Measurements from ENCODE around the gene SLC28A1. TPM values are rescaled to one million over a fixed set of nuclear protein-coding genes. Genes with fewer than 3 reads are reported as not detected.

SLC28A1 gene
- total and polyA plus RNA-seq, 2 of the 4 experiments (the other 2 are of a cell fraction) = not detected

DNA sequence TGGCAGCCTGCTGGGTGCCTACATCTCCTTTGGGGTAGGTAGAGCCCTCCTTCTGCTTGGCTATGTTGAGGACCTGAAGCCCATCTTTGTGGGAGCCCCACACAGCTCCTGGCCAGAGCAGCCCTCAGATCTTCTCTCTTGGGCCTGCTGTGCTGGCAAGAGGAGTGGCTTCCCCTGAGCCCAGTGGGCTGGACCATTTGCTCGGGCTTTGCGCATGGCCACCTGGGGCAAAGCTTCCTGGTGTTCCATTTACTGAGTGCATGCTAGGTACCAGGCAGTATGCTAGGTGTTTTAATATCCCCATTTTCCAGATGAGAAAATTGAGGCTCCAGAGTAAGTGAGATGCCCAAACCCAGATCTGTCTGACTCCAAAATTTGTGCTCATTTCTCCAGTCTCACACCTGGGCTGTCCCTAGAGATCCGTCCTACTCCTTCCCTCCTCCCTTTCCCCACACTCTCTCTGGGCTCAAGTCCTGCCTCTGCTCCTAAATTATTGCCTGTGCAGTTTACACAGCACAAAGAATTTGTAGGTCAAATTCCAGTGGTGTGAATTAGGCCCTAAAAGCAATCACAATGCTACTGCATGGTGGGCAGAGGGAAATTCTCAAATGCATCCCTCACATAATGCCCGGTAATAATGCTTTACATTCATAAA lies 39.7 kb downstream of the SLC28A1 start:
- Histone ChIP-seq H2AFZ (replicated peaks; ENCODE audit: low read length, poor library complexity) (peak overlapping the region; percentile 59), H3K4me2 (ENCODE audit: low read depth, low read length) (no peak overlapping the region), H2AK9ac (replicated peaks; ENCODE audit: low read depth, low read length, poor library complexity) (no peak overlapping the region), H3K23ac (ENCODE audit: low read depth, low read length) (no peak overlapping the region), H2AK5ac (ENCODE audit: low read depth, low read length) (no peak overlapping the region; the same call in 1 of the 2 replicates), H3K36me3 (ENCODE audit: control insufficient read depth, insufficient read depth, low read length) (no peaks in the 10 kb centered on the region), H2BK15ac (ENCODE audit: low read depth, low read length) (no peak overlapping the region), H4K20me1 (ENCODE audit: insufficient read depth, low read length) (no peaks in the 10 kb centered on the region), H4K91ac (ENCODE audit: insufficient read depth, low read depth, low read length) (no peak overlapping the region), H3K18ac (ENCODE audit: low read depth, low read length) (no peak overlapping the region), H3K14ac (replicated peaks; ENCODE audit: low read depth, low read length) (peak overlapping the region; percentile 15; the same call in 1 of the 2 replicates), H3K27ac (ENCODE audit: insufficient read depth, low read length) (no peak overlapping the region), H3K9ac (ENCODE audit: low read depth, low read length) (no peak overlapping the region), H2BK5ac (ENCODE audit: low read depth, low read length, poor library complexity, severe bottlenecking) (no peak overlapping the region), H4K8ac (ENCODE audit: low read depth in 2 of 2, low read length in 2 of 2) (no peak overlapping the region), H3K56ac (ENCODE audit: extremely low read depth, insufficient read depth, low read length) (no peak overlapping the region), H2BK20ac (ENCODE audit: low read depth, low read length) (no peak overlapping the region), H3K27me3 (ENCODE audit: control insufficient read depth, insufficient read depth, low read length) (no peaks in the 10 kb centered on the region; the same call in 1 of the 2 replicates), H3K4ac (ENCODE audit: low read depth, low read length) (no peak overlapping the region), H3K9me3 (ENCODE audit: control insufficient read depth, insufficient read depth, low read length) (no peaks in the 10 kb centered on the region), H3K9me1 (ENCODE audit: insufficient read depth, low read length) (no peaks in the 10 kb centered on the region), H3K79me1 (ENCODE audit: low read depth in 1 of 2, low read length in 2 of 2) (no peaks in the 10 kb centered on the region), H4K5ac (ENCODE audit: low read depth, low read length) (no peak overlapping the region), H2BK120ac (ENCODE audit: low read depth, low read length) (no peak overlapping the region), H3K4me1 (ENCODE audit: control insufficient read depth, insufficient read depth, low read length) (peaks cover 2% of the 10 kb centered on the region), H3K4me3 (ENCODE audit: insufficient read depth, low read depth, low read length) (no peak overlapping the region)
- intact Hi-C loops (cut with micrococcal nuclease) (loop anchor here (10.0 kb wide), 1 partner anchor 179 kb away; the partner anchor contains the start of gene ZNF592), dilution Hi-C loops (cut with HindIII; ENCODE audit: low sequenced_read_pairs, unreplicated experiment) (no loop called here), in situ Hi-C loops (cut with MboI; ENCODE audit: low sequenced_read_pairs) (no loop called here)
- WGBS, 2 experiments (ENCODE audit: extremely low coverage in 2 of 2, insufficient read length in 1 of 2) = 100% methylated on average over 1 of the region's 4 CpGs; no CpG with 5 or more reads in 1 of the 2 experiments
- ChIA-PET CTCF (interaction anchor here (1.1 kb wide), 1 partner anchor 54 kb away, joined by 3 read pairs; no protein-coding TSS in a partner anchor), POLR2A (ENCODE audit: unreplicated experiment) (no interaction called here)
- DNase-seq (no peak), ATAC-seq (ENCODE audit: low read depth) (no peak)
- no TSS peak for BruUV-seq (replicated peaks)
- TF ChIP-seq RAD21 (IDR thresholded peaks at IDR 0.05; ENCODE audit: low read length) (no peak), RCOR1 (IDR thresholded peaks at IDR 0.05; ENCODE audit: insufficient replicate concordance, low read length) (no peak), CHD1 (IDR thresholded peaks at IDR 0.05; ENCODE audit: low read depth, low read length) (no peak), FOS (IDR thresholded peaks at IDR 0.05; ENCODE audit: low read depth, low read length) (no peak), SMC3 (IDR thresholded peaks at IDR 0.05; ENCODE audit: low read depth, low read length) (no peak), RFX5 (IDR thresholded peaks at IDR 0.05; ENCODE audit: low read depth, low read length) (no peak), NFE2L2 (IDR thresholded peaks at IDR 0.05; ENCODE audit: low read depth, low read length) (no peak)
- TF ChIP-seq, protein P1, sequence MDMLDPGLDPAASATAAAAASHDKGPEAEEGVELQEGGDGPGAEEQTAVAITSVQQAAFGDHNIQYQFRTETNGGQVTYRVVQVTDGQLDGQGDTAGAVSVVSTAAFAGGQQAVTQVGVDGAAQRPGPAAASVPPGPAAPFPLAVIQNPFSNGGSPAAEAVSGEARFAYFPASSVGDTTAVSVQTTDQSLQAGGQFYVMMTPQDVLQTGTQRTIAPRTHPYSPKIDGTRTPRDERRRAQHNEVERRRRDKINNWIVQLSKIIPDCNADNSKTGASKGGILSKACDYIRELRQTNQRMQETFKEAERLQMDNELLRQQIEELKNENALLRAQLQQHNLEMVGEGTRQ (IDR thresholded peaks at IDR 0.05; ENCODE audit: low read depth, low read length) = no peak
- TF ChIP-seq, protein P2, sequence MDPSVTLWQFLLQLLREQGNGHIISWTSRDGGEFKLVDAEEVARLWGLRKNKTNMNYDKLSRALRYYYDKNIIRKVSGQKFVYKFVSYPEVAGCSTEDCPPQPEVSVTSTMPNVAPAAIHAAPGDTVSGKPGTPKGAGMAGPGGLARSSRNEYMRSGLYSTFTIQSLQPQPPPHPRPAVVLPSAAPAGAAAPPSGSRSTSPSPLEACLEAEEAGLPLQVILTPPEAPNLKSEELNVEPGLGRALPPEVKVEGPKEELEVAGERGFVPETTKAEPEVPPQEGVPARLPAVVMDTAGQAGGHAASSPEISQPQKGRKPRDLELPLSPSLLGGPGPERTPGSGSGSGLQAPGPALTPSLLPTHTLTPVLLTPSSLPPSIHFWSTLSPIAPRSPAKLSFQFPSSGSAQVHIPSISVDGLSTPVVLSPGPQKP (IDR thresholded peaks at IDR 0.05; ENCODE audit: borderline replicate concordance, low read depth, low read length) = no peak
- TF ChIP-seq, protein P3, sequence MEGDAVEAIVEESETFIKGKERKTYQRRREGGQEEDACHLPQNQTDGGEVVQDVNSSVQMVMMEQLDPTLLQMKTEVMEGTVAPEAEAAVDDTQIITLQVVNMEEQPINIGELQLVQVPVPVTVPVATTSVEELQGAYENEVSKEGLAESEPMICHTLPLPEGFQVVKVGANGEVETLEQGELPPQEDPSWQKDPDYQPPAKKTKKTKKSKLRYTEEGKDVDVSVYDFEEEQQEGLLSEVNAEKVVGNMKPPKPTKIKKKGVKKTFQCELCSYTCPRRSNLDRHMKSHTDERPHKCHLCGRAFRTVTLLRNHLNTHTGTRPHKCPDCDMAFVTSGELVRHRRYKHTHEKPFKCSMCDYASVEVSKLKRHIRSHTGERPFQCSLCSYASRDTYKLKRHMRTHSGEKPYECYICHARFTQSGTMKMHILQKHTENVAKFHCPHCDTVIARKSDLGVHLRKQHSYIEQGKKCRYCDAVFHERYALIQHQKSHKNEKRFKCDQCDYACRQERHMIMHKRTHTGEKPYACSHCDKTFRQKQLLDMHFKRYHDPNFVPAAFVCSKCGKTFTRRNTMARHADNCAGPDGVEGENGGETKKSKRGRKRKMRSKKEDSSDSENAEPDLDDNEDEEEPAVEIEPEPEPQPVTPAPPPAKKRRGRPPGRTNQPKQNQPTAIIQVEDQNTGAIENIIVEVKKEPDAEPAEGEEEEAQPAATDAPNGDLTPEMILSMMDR (conservative IDR thresholded peaks at IDR 0.05; ENCODE audit: low read depth, low read length) = no peak
